NOMO-1 treated with dmso at 0.1 percent for 144 hours (cell line): ENCODE data around the gene MYCN.
"Not testable (repeated sequence)": the region's sequence is repeated elsewhere in the genome, so short reads cannot be mapped to it uniquely, and the experiment has no call there.

Experiments used
- DNase-seq: peaks from one replicate; lab custom pipeline; 2025; ENCODE audit not compliant: unreplicated experiment; lab: John Stamatoyannopoulos, UW

Gene MYCN

GRCh38 chr2:15907461-15908324 is 32.7 kb upstream of the MYCN start:
- DNase-seq: no peak

- DNase-seq: no peak
Observed at GRCh38 chr2:15908371-15908770, 32.0 kb upstream of the MYCN start.

GRCh38 chr2:15909157-15909556 is 31.2 kb upstream of the MYCN start:
- no peak for DNase-seq

GRCh38 chr2:15909736-15910135 is 30.6 kb upstream of the MYCN start:
- DNase-seq: no peak

- DNase-seq: not testable (repeated sequence)
Observed at GRCh38 chr2:15911270-15911669, 29.1 kb upstream of the MYCN start.

GRCh38 chr2:15911686-15912085 is 28.7 kb upstream of the MYCN start:
- no peak for DNase-seq

- no peak for DNase-seq
Observed at GRCh38 chr2:15912203-15912602, 28.1 kb upstream of the MYCN start.

- DNase-seq: no peak
Observed at GRCh38 chr2:15913146-15913545, 27.2 kb upstream of the MYCN start.

GRCh38 chr2:15914596-15915385 is 25.6 kb upstream of the MYCN start:
- DNase-seq: no peak

GRCh38 chr2:15915546-15915945 is 24.8 kb upstream of the MYCN start:
- DNase-seq: not testable (repeated sequence)

GRCh38 chr2:15916336-15916735 is 24.0 kb upstream of the MYCN start:
- DNase-seq: no peak

- no peak for DNase-seq
Observed at GRCh38 chr2:15918761-15919356, 21.5 kb upstream of the MYCN start.

GRCh38 chr2:15919716-15920434 is 20.5 kb upstream of the MYCN start:
- no peak for DNase-seq

GRCh38 chr2:15920696-15921095 is 19.7 kb upstream of the MYCN start:
- no peak for DNase-seq

- DNase-seq: no peak
Observed at GRCh38 chr2:15923597-15923996, 16.8 kb upstream of the MYCN start.

- no peak for DNase-seq
Observed at GRCh38 chr2:15925819-15926218, 14.5 kb upstream of the MYCN start.

- DNase-seq: no peak
Observed at GRCh38 chr2:15926252-15926651, 14.1 kb upstream of the MYCN start.

- no peak for DNase-seq
Observed at GRCh38 chr2:15927551-15928218, 12.7 kb upstream of the MYCN start.

GRCh38 chr2:15929008-15929407 is 11.3 kb upstream of the MYCN start:
- not testable (repeated sequence) for DNase-seq

GRCh38 chr2:15929861-15930260 is 10.5 kb upstream of the MYCN start:
- no peak for DNase-seq
